HG03280 (cell line): ENCODE measurements around the gene CPSF7.
"Not testable (repeated sequence)": the region's sequence is repeated elsewhere in the genome, so short reads cannot be mapped to it uniquely, and the experiment has no call there.

ENCODE experiments used
- ATAC-seq: cut with Tn5 transposase; IDR thresholded peaks from one replicate; pipeline ENCODE4 v1.9.1; 2021; ENCODE audit warnings: mild to moderate bottlenecking, moderate library complexity; ENCODE audit not compliant: unreplicated experiment

The CPSF7 gene

DNA sequence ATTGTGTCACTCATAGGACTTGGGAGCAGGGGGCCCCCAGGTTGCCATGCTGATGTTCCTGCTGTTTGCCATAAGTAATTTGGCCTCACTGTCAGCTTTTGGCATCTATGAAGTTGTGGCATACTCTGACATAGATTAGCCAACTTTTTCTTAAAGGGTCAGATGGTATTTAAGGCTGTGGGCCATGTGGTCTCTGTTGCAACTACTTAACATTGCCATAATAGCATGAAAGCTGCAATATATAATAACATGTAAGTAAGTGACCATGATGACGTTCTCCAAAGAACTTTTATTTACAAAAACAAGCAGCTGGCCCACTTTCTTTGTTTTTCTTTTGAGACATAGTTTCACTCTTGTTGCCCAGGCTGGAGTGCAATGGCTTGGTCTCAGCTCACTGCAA lies 39.6 kb downstream of the CPSF7 start:
- no peak for ATAC-seq

DNA sequence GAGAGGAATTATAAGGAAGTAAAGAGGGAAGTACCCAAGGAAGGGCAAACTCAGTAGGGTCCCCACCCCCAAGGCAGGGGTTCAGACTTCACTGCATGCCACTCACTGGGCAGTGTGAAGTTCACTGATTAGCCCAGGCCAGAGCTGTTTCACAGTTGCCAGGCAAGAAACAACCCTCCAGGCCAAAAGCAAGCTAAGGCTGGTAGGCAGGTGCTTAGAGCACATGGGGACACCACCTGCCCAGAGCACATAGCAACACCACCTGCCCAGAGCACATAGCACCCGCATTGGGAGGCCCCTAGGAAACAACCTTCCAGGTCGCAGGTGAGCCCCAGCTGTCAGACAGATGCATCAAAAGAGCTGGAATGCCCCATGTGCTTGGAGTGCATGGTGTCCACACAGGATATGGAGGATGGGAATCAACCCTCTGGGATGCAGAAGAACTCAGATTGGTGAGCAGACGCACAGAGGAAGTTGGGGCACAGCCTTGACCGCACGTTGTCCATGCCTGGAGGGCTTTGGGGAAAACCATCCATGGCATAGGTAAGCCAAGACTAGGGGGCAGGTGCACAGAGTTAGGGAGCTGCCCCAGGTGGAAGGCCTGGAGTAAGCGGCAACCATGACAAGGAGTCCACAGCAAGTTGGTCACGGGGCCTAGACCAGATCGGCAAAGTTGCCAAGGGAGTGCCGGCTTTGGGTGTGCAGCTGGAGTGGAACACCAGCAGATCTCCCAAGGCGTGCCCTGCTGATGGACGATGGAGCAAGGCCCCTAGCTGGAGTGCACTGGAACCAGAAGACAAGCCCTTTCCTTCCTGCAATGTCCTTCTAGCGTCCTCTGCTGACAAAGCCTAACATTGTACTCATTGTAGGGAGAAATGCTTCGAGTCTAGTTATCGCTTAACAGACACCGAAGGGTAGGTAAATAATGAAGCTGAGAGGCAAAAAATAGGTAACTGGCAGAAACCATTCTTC lies 45.2 kb downstream of the CPSF7 start:
- ATAC-seq: no peak

DNA sequence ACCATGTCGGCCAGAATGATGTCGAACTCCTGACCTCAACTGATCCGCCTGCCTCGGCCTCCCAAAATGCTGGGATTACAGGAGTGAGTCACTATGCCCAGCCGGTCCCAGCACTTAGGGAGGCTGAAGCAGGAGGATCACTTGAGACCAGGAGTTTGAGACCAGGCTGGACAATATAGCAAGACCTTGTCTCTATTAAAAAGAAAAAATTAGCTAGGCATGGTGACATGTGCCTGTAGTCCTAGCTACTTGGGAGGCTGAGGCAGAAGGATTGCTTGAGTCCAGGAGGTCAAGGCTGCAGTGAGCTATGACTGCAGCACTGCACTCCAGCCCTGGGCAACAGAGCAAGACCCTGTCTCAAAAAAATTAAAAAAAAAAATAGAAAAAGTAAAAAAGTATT lies 45.9 kb downstream of the CPSF7 start:
- not testable (repeated sequence) for ATAC-seq

DNA sequence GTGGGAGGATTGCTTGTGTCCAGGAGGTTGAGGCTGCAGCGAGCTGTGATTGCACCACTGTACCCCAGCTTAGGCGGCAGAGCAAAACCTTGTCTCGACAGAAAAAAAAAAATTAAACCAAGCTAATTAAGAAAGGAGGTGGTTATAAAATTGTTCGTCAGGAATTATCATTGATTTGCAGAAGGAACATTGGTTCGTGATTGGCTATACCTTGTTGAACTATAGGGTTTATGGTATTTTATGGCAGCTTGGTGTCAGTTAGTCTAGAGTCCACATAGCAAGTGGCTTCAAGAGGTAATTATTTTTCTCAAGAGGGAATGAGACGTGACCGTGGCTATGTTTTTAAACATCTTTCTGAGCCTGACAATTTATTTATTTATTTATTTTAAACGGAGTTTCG lies 48.9 kb downstream of the CPSF7 start:
- ATAC-seq: no peak

DNA sequence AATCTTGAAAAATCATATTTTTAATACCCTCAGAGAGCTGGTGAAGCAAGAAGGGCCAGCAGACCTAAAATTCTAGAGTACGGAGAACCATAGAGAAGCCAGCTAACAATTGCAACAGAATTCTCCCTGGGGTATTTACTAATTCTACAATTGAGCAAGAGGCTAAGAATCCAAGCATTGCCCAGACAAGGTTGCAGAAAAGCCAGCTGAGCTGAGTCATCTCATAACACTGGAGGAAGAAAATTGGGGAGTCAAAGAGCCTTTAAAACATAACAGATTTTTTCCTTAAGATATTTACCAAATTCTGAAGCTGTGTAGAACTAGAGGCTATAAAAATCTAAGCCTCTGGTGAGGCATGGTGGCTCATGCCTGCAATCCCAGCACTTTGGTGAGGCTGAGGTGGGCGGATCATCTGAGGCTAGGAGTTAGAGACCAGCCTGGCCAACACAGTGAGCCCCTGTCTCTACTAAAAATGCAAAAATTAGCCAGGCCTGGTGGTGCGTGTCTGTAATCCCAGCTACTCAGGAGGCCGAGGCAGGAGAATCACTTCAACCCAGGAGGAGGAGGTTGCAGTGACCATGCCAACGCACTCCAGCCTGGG lies 51.0 kb downstream of the CPSF7 start:
- ATAC-seq: no peak

DNA sequence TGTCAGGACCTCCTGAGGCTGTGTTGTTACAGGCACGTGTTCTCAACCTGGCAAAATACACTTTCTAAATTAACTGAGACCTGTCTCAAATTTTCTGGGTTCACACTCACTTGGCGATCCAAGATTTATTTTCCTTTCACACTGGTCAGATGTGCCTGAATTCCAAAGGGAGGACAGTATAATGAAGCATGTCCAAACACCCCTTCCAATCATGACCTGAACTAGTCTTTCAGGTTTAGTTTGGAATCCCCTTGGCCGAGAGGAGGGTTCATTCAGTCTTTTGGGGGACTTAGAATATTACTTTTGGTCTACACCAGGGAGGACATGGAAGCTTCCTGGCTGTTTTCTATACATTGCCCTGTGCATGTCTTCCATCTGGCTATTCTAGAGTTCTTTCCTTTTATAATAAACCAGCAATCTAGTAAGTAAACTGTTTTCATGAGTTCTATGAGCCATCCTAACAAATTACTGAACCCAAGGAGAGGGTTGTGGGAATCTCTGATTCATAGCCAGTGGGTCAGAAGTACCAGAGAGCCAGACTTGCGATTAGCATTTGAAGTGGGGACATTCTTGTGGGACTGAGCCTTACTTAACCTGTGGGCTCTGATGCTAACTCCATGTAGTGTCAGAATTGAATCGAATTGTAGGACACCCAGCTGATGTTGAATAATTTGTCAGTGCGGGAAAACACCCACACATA lies 52.2 kb downstream of the CPSF7 start:
- no peak for ATAC-seq

DNA sequence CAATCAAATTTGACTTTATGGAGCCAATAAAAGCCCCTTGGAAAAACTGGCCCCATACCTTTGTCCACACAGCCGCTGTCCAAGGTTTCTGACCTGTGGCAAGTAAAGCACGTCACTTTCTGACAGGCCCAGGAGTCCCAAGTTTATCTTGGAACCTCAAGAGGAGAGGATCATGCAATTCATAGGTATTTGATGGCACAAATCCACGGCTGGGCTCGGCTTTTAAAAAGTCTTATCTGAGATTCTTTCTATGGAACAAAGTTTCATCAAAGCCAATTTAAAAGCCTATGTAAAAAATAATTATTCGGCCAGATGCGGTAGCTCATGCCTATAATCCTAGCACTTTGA lies 54.0 kb downstream of the CPSF7 start:
- ATAC-seq: no peak

DNA sequence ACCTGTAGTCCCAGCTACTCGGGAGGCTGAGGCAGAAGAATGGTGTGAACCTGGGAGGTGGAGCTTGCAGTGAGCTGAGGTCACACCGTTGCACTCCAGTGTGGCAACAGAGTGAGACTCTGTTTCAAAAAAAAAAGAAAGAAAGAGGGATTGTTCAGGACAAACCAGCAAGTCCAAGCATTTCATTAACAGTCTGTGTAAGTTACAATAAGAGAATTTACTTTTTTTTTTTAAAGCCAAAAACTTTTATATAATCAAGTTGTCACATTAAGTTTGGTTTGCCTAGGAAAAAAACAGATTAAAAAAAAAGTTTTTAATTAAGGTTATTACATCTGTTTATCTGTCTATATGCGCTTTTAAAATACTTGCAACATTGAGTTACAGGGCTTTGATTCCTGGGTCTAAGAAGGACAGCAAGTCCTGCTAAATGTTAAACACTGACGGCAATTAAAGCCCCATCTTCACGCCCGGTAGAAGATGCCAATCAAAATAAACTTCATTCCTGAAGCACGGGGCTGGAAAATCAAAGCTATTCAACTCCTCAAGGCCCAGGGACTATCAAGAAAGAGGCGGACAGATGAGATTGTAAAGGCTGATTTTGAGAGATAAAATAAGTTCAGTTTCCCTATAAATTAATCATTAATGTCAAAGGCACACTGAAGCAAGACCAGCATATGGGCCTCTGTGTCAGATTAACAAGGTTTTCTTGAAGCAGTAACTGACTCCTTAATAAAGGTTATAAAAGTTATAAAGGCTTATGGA lies 56.9 kb downstream of the CPSF7 start:
- ATAC-seq: no peak

DNA sequence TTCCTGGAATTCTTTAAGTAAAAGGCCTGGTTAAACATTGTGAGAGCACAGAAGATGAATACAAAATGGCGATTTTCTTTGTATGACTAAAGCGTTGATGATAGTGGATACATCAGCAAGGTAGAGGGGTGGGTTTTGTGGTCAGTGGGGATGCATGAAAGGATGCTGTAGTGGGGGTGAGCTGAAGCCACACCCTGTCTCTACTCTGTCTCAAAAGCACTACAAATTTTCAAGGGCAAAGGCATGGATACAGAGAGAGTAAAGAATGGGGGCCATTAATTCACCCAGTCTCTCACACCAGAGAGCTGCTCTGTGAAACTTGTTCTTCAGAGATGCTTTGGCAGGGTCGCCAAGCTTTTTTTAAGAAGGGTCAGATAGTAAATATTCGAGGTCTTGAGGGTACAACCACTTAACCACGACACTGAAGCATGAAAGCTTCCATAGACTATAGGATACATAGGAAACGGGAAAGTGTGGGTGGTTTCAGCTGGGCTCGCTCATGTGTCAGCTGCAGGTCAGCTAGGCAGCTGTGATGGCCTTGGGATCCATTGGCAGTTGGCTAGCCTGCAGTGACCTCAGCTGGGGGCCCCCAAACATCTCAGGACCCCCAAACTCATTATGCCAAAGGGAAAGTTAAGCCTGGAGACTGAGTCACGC lies 59.3 kb downstream of the CPSF7 start:
- ATAC-seq: no peak

DNA sequence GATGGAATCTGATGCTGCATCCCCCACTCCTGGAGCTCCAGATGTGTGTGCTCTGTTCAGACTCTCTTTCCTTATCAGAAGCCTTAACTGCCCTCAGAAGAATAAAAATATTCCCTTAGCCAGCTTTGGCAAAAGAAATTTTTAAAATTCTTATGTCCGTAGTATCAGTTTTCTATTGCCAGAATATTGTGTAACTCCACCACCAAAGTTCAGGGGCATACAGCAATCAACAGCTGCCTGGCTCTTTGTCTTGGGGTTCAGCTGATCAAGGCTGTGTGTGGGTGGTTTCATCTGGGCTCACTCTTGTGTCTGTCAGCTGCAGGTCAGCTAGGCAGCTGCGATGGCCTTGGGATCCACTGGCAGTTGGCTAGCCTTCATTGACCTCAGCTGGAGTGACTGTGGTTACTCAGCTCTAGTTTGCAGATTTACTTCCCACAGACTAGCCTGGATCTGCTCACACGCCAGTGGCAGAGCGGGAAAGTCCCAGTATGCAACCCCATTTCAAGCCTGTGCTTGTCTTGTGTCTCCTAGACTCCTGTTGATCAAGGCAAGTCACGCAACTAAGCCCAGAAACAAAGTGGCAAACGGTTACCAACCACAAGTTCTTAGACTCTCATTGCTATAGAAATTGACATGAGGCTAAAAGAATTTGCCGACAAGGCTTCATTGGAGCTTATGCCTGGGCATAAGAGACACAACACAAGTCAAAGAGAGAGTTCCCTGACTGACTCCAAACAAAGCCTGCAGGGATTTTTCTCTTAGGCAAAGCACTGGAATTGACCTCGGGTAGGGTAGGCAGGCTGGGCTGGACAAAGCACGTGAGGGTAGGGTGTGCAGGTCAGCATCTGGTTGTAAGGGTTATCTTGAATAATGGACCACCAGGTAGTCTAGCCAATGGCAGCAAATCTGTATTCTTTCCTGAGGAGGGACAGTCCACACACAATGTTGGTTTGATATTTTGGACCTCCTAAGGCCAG lies 60.1 kb downstream of the CPSF7 start:
- no peak for ATAC-seq

DNA sequence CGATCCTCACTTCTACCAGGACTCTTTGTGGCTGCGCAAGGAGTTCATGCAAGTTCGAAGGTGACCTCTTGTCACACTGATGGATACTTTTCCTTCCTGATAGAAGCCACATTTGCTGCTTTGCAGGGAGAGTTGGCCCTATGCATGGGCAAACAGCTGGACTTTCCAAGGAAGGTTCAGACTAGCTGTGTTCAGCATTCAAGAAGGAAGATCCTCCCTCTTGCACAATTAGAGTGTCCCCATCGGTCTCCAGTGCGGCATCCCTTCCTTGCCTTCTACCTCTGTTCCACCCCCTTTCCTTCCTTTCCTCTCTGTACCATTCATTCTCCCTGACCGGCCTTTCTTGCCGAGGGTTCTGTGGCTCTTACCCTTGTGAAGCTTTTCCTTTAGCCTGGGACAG lies 61.1 kb downstream of the CPSF7 start:
- ATAC-seq: no peak

DNA sequence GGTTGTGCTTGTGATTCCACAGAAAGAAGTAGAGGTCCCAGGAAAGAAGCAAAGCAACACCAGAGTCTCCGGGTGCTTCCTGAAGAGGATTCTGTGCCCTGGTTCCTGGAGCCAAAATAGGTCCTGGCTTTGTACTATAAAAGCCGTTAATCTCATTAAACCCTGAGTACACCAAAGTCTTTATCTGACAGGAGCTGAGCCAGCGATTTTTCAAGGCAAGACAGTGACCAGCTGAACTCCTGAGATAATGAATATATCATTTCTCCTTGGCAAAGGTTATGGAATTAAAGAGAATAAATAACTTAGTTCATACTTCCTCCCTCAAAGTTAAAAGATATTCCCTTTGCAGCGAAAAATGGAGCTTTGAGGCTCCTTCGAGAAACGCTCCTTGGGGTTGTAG lies 62.4 kb downstream of the CPSF7 start:
- ATAC-seq: no peak

DNA sequence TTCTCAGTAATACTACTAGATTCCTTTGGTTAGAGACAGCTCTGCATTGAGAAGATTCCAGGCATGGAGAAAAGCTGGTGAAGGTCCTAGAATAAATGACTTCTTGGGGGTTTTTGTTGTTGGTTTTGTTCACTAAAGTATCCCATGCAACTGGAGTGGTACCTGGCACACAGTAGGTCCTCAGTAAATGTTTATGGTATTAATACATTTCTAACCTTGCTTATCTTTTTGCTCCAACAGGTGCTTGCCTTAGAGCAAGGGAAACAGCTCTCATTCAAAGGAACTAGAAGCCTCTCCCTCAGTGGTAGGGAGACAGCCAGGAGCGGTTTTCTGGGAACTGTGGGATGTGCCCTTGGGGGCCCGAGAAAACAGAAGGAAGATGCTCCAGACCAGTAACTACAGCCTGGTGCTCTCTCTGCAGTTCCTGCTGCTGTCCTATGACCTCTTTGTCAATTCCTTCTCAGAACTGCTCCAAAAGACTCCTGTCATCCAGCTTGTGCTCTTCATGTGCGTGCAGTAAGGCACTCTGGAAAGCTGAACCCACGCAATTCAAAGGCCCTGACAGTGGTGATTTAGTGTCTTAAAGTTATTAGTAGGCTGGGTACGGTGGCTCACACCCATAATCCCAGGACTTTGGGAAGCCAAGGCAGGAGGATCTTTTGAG lies 65.6 kb downstream of the CPSF7 start:
- no peak for ATAC-seq

DNA sequence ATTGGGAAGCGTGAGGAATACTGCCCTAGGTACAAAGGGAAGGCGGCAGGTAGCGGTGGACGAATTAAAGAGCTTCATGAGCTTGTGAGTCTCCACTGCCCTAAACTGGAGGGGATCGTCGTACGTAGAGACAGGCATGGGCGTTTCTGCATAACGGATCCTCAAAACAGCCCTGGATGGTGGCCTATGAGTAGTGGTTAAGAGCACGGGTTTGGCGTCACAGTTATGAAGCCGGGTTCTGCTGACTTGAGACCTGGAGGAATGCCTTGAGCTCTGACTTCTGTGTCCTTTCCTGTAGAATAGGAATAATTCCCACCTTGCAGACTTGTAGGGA lies 67.3 kb downstream of the CPSF7 start:
- ATAC-seq: peak; percentile 12

DNA sequence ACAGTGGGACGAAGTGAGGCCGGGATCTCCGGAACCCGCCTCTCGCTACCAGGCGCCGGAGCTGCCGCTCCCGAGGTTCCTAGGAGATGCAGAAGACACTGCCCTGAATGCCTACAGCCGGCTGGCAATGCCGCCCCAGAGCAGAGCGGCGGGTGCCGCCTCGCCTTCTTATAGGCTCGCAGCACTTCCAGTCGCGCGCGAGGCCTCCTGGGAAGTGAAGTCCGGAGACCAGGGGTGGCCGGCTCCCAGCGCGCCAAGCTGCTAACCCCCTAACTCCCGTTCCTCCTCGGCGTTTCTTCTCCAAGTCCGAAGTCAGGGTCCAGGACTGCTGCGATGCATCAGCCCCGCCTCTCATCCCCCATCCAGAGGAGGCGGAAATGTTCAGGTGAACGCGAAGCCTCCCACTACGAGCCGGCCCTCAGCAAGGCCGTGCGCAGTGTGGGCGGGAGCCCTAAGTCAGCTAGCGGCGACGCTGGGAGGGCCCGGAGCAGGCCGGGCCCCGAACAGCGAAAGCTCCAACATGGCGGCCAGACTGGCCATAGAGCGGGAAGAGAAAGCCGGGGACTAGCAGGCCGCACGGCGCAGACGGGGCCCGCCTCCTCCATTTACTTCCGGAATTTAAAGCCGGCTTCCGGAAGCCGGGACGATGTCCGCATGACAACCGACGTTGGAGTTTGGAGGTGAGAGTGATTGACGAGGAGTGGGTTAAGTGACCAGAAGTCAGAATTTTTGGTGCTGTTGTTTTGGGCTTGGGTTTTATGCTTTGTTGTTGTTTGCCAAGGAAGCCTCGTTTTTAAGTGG lies 67.8 kb downstream of the CPSF7 start, which contains the start of the genes CYB561A3 and TMEM138:
TSS of gene CYB561A3 (minus strand) at position 142 of the 801 bp plus-strand sequence. CDS start 5,169 bp downstream, outside the sequence.
TSS of gene TMEM138 (plus strand) at position 634 of the 801 bp plus-strand sequence. CDS start 2,017 bp downstream, outside the sequence.
- peak; percentile 90 for ATAC-seq

DNA sequence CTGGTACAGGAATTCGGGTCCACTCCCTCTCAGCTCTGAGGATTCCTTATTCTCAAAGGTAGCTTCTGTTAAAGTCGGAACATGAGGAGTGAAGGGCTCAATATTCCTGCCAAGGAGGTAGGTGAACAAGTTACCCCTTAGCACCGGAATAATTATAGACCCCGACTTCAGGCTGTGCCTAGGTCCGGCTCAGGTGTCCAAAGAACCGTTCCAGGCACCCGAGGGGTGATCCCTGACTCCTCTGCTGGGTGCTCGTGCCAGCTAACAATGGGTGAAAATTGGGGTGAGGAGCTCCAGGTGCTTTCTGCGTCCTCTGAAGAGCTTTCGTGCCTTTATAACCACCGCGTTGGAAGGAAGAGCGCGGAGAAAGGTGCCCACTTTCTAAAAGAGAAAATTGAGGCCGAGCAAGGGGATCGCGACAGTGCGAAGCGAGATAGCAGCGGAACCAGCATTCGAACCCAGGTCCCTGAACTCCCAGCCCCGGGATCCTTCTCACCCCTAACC lies 68.5 kb downstream of the CPSF7 start:
- no peak for ATAC-seq

DNA sequence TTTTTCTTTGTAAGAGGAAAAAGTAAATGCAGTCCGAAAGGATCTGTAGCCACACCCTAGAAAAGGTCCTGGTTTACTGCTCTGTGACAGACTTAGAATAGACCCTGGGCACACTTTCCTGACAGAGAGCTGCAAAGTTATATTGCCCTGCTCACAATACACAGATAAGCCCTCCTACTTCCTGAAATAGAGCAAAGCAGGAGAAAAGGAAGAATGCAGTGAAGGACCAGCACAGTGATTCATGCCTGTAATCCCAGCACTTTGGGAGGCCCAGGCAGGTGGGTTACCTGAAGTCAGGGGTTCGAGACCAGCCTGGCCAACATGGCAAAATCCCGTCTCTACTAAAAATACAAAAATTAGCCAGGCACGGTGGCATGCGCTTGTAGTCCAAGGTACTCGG lies 70.3 kb downstream of the CPSF7 start:
- no peak for ATAC-seq

DNA sequence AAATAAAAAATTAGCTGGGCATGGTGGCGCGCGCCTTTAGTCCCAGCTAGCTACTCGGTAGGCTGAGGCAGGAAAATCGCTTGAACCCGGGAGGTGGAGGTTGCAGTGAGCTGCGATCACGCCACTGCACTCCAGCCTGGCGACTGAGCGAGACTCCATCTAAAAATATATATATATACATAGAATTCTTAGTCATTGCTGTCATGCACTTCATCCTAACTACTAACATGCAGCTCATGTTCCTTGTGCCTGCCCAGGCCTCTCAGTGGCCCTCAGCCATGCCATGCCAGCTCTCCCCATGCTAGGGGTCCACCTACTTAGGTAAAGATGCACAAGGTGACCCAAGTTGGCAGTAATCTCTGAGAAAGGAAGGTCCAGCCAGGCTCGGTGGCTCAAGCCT lies 71.2 kb downstream of the CPSF7 start:
- ATAC-seq: no peak
